SK-N-SH (cell line): ENCODE data around the gene OGFRL1. TPM values are rescaled to one million over a fixed set of nuclear protein-coding genes. Genes with fewer than 3 reads are reported as not detected.

ENCODE experiments used
- CTCF ChIA-PET: fragments of 300-600, 350-600 bp; formaldehyde crosslinking; extraction: SDS; loops from one replicate; lab custom pipeline; 2021; lab: Yijun Ruan, JAX
- POLR2A ChIA-PET: fragments of 350-600 bp; sonication (Branson Sonifier 250); formaldehyde crosslinking; extraction: SDS; loops from one replicate; lab custom pipeline; 2020; ENCODE audit warnings: antibody characterized with exemption, inconsistent platforms; lab: Yijun Ruan, JAX
- DNase-seq: peaks from one replicate; pipeline ENCODE4 v3.0.0; 2012
- H2AFZ ChIP-seq: fragments of 200-600 bp; sonication (generic); 2 replicates; pipeline ENCODE4 v1.8.1; 2016; ENCODE audit warnings: antibody characterized with exemption, mild to moderate bottlenecking, low read depth
- H3F3A ChIP-seq: fragments of 200-600 bp; sonication (generic); replicated peaks from 2 replicates; pipeline ENCODE3; 2016; ENCODE audit warnings: antibody characterized with exemption, mild to moderate bottlenecking; ENCODE audit not compliant: insufficient read depth
- H3K27ac ChIP-seq, 2 experiments: fragments of 200-500 bp in 1 of 2; fragments of 200-600 bp in 1 of 2; sonication (Bioruptor generic) in 1 of 2; sonication (generic), shearing (Covaris generic) in 1 of 2; 2 replicates each; pipeline versions ENCODE4 v1.5.1 to v1.6.1; 2014 to 2016; ENCODE audit warnings: low read depth in 2 of 2, inconsistent platforms in 1 of 2, low read length in 1 of 2, mild to moderate bottlenecking in 1 of 2, mixed read lengths in 1 of 2
- H3K27me3 ChIP-seq: fragments of 200-600 bp; sonication (generic), shearing (Covaris generic); 2 replicates; pipeline ENCODE4 v1.6.1; 2016; ENCODE audit warnings: mixed run types; ENCODE audit not compliant: insufficient read depth
- H3K36me3 ChIP-seq, 2 experiments: fragments of 200-500 bp in 1 of 2; fragments of 200-600 bp in 1 of 2; sonication (Bioruptor generic) in 1 of 2; sonication (generic) in 1 of 2; replicated peaks in 1 of 2; 2 replicates each; pipeline versions ENCODE3 to v1.5.1; 2014 to 2016; ENCODE audit warnings: low read length in 1 of 2, mild to moderate bottlenecking in 1 of 2; ENCODE audit not compliant: insufficient read depth in 2 of 2, control insufficient read depth in 1 of 2
- H3K4me1 ChIP-seq, 2 experiments: fragments of 200-500 bp in 1 of 2; fragments of 200-600 bp in 1 of 2; sonication (Bioruptor generic) in 1 of 2; sonication (generic), shearing (Covaris generic) in 1 of 2; 2 replicates each; pipeline versions ENCODE4 v1.5.1 to v1.6.1; 2014 to 2016; ENCODE audit warnings: low read depth in 1 of 2, low read length in 1 of 2, mixed run types in 1 of 2; ENCODE audit not compliant: insufficient read depth in 2 of 2, control insufficient read depth in 1 of 2
- H3K4me2 ChIP-seq: fragments of 200-600 bp; sonication (generic), shearing (Covaris generic); 2 replicates; pipeline ENCODE4 v1.6.1; 2017; ENCODE audit warnings: mixed run types
- H3K4me3 ChIP-seq, 2 experiments: fragments of 200-500 bp in 1 of 2; fragments of 200-600 bp in 1 of 2; sonication (Bioruptor generic) in 1 of 2; sonication (generic), shearing (Covaris generic) in 1 of 2; 2 replicates each; pipeline versions ENCODE4 v1.5.1 to v1.8.1; 2014 to 2016; ENCODE audit warnings: low read depth in 2 of 2, inconsistent platforms in 1 of 2, low read length in 1 of 2, mild to moderate bottlenecking in 1 of 2, mixed read lengths in 1 of 2, moderate library complexity in 1 of 2
- H3K79me2 ChIP-seq: fragments of 200-600 bp; sonication (generic); 2 replicates; pipeline ENCODE4 v1.8.1; 2017; ENCODE audit warnings: mild to moderate bottlenecking; ENCODE audit not compliant: insufficient read depth
- H3K9ac ChIP-seq: fragments of 200-600 bp; sonication (generic); 2 replicates; pipeline ENCODE4 v1.6.1; 2017; ENCODE audit warnings: mixed run types
- H3K9me2 ChIP-seq: fragments of 200-600 bp; sonication (generic); 2 replicates; pipeline ENCODE4 v1.6.1; 2017; ENCODE audit warnings: mixed run types
- H3K9me3 ChIP-seq: fragments of 200-600 bp; sonication (generic); 2 replicates; pipeline ENCODE4 v1.6.1; 2017; ENCODE audit warnings: mixed run types, mild to moderate bottlenecking, moderate library complexity
- H4K20me1 ChIP-seq: fragments of 200-600 bp; sonication (generic); 2 replicates; pipeline ENCODE4 v1.6.1; 2017; ENCODE audit warnings: mild to moderate bottlenecking, mixed run types; ENCODE audit not compliant: insufficient read depth
- CHD2 ChIP-seq: fragments of 150-350 bp; IDR thresholded peaks from 2 replicates; pipeline ENCODE4 v1.6.1; 2018; ENCODE audit warnings: low read length; ENCODE audit not compliant: partially characterized antibody
- EP300 ChIP-seq, 2 experiments: IDR thresholded peaks; 2 replicates each; pipeline versions ENCODE4 v1.4.0 to v1.6.1; 2012; ENCODE audit warnings: borderline replicate concordance in 1 of 2, low read depth in 1 of 2, low read length in 1 of 2
- GATA2 ChIP-seq: sonication (generic); formaldehyde crosslinking; IDR thresholded peaks from 2 replicates; pipeline ENCODE4 v1.5.0; 2020; ENCODE audit warnings: mild to moderate bottlenecking, missing genetic modification reagents
- MEF2A ChIP-seq: IDR thresholded peaks from 2 replicates; pipeline ENCODE4 v1.4.0; 2012; ENCODE audit warnings: low read depth, borderline replicate concordance
- MXI1 ChIP-seq: IDR thresholded peaks from 2 replicates; pipeline ENCODE4 v1.6.1; 2012; ENCODE audit warnings: mild to moderate bottlenecking, low read depth, low read length, improper control_type of control experiment
- NFIC ChIP-seq: IDR thresholded peaks from 2 replicates; pipeline ENCODE4 v1.4.0; 2012; ENCODE audit warnings: borderline replicate concordance
- NRF1 ChIP-seq: IDR thresholded peaks from 2 replicates; pipeline ENCODE4 v1.6.1; 2012; ENCODE audit warnings: low read depth, mild to moderate bottlenecking, low read length
- POLR2AphosphoS5 ChIP-seq: IDR thresholded peaks from 2 replicates; pipeline ENCODE4 v1.6.1; 2012; ENCODE audit warnings: low read depth, low read length
- RXRA ChIP-seq: IDR thresholded peaks from 2 replicates; pipeline ENCODE4 v1.4.0; 2012; ENCODE audit warnings: low read depth, mild to moderate bottlenecking, borderline replicate concordance
- WGBS: methylation state at CpG from one replicate; pipeline ENCODE4 v1.1.6; 2017; ENCODE audit warnings: low lambda C conversion rate; 5-methylcytosine and 5-hydroxymethylcytosine counted together
- polyA plus RNA-seq, 3 experiments: library from polyadenylated mRNA; depleted of rRNA; stranded (reverse); fragments of >200 nt; gene quantifications; 2 replicates each; pipeline ENCODE4 v1.2.3, GENCODE V29; 2012
- TF ChIP-seq, protein P1 (sequence below): IDR thresholded peaks from 2 replicates; pipeline ENCODE4 v1.4.0; 2012; ENCODE audit warnings: low read depth, borderline replicate concordance
- TF ChIP-seq, protein P2 (sequence below): fragments of 200-600 bp; sonication (generic); IDR thresholded peaks from 2 replicates; pipeline ENCODE4 v1.6.1; 2017; ENCODE audit warnings: antibody characterized with exemption, mild to moderate bottlenecking, moderate library complexity

The OGFRL1 gene
- polyA plus RNA-seq, 1 of the 3 experiments (the other 2 are of a cell fraction) = 2.4 TPM

DNA sequence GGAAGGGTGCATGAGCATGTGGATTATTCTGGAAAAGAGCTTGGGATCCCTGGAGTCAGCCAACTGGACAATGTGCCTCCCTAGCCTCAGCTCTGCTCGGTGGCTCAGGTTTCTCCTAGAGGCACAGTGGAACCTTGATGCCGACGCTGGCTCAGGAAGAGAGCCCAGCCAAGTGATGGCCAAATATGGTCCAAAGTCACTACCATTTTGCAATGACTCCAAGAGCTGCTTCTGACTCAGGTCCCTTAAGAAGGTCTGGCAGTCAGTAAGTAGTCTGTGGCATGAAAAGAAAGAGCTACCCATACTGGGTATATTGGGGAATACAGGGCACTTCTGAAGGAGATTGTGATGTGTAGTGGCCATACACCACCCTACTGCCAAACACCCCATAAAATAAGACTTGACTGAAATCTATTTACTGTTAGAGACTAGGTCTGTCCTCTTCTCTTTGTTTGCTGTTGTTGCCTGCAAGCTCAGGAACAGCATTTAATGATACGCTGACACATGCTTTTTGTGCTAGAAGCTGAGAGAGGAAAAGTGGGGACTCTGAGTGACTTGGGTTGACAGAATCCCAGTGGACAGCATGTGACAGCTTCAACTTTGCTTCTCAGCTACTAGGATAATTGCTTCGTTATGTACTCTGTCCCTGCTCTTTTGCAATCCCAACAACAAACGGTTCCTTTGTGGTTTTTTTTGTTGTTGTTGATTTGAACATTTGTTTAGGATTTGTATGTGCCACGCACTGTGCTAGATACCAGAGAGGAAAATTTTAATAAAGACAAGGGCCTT, 30.3 kb upstream of the OGFRL1 start:
- no peaks in the 10 kb centered on the region for H3K36me3 ChIP-seq
- ChIA-PET CTCF (interaction anchor here (0.7 to 1.1 kb wide), 2 partner anchors 13 to 30 kb away, joined by 3 to 4 read pairs; partner anchors contain the start of gene OGFRL1), POLR2A (interaction anchor here (1.1 kb wide), 1 partner anchor 30 kb away, joined by 3 read pairs; the partner anchor contains the start of gene OGFRL1)
- H3K9me2 ChIP-seq = no peaks in the 10 kb centered on the region
- no peak overlapping the region for H2AFZ ChIP-seq
- DNase-seq = no peak
- no peak overlapping the region for H3K4me3 ChIP-seq
- no peaks in the 10 kb centered on the region for H3F3A ChIP-seq
- H3K9me3 ChIP-seq = no peaks in the 10 kb centered on the region
- peaks cover 0 to 15% of the 10 kb centered on the region in 2 experiments; a peak in 2 of 4 replicates for H3K4me1 ChIP-seq
- H3K4me2 ChIP-seq = no peak overlapping the region
- H3K27me3 ChIP-seq = no peaks in the 10 kb centered on the region
- H4K20me1 ChIP-seq = no peaks in the 10 kb centered on the region
- H3K27ac ChIP-seq = no peak overlapping the region
- TF ChIP-seq NFIC (no peak), CHD2 (no peak), EP300 (IDR thresholded peaks at IDR 0.05; ENCODE audit: borderline replicate concordance in 1 of 2, low read depth in 1 of 2, low read length in 1 of 2) (no peak), MXI1 (no peak), RXRA (no peak), POLR2AphosphoS5 (no peak), NRF1 (no peak), MEF2A (no peak), GATA2 (CRISPR knock-in tag) (no peak)
- TF ChIP-seq, protein P1, sequence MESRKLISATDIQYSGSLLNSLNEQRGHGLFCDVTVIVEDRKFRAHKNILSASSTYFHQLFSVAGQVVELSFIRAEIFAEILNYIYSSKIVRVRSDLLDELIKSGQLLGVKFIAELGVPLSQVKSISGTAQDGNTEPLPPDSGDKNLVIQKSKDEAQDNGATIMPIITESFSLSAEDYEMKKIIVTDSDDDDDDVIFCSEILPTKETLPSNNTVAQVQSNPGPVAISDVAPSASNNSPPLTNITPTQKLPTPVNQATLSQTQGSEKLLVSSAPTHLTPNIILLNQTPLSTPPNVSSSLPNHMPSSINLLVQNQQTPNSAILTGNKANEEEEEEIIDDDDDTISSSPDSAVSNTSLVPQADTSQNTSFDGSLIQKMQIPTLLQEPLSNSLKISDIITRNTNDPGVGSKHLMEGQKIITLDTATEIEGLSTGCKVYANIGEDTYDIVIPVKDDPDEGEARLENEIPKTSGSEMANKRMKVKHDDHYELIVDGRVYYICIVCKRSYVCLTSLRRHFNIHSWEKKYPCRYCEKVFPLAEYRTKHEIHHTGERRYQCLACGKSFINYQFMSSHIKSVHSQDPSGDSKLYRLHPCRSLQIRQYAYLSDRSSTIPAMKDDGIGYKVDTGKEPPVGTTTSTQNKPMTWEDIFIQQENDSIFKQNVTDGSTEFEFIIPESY = no peak
- TF ChIP-seq, protein P2, sequence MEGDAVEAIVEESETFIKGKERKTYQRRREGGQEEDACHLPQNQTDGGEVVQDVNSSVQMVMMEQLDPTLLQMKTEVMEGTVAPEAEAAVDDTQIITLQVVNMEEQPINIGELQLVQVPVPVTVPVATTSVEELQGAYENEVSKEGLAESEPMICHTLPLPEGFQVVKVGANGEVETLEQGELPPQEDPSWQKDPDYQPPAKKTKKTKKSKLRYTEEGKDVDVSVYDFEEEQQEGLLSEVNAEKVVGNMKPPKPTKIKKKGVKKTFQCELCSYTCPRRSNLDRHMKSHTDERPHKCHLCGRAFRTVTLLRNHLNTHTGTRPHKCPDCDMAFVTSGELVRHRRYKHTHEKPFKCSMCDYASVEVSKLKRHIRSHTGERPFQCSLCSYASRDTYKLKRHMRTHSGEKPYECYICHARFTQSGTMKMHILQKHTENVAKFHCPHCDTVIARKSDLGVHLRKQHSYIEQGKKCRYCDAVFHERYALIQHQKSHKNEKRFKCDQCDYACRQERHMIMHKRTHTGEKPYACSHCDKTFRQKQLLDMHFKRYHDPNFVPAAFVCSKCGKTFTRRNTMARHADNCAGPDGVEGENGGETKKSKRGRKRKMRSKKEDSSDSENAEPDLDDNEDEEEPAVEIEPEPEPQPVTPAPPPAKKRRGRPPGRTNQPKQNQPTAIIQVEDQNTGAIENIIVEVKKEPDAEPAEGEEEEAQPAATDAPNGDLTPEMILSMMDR = no peak
- 69% methylated on average over 5 of the region's 7 CpGs for WGBS
- H3K79me2 ChIP-seq = no peaks in the 10 kb centered on the region
- H3K9ac ChIP-seq = no peak overlapping the region
